DLD1 (cell line): ENCODE measurements around the gene RNF26.
"Not testable (repeated sequence)": the region's sequence is repeated elsewhere in the genome, so short reads cannot be mapped to it uniquely, and the experiment has no call there.

Source experiments
- in situ Hi-C: cut with HindIII; loops from 2 replicates; pipeline ENCODE4 v1.10.0; 2017; ENCODE audit warnings: low sequenced_read_pairs

Gene RNF26

DNA sequence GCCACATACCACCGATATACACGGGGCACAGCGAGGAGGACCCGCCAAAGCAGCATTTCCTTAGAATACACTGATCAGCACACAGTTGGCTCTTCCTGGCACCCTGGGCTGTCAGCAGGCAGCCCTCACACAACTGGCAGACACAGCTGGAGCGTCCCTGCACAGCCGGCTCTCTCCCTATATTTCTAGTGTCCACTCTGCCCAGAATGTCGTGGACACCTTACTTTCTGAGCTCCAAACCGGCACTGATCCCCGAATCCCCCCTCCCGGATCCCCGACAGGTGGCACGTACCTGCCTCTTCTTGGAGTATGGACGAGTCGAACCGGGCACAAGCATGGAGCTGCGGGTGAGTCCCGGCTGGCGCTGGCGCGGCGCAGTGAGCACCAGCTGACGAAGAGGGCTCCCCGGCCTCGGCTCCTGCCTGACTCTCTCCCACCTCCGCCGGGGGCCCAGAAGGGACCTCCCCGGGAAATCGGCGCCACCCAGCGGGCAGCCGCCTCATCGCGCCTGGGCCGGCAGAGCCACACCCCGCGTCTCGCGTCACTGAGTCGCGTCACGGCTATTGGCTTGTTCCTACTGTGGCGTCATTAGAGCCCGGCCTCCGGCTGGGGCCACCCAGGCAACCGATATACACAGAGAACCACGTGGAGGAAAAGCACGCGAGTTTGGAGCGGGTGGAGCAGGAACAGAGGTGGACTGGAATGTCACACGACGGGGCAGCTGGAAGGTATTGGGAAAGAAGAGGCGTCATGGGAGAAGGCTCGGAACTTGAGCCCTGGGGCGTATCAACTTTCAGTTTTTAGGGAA, 47.1 kb downstream of the RNF26 start, which contains the start of gene USP2:
Gene USP2 (minus strand): TSS at position 510 of the 808 bp plus-strand sequence. CDS start 8,210 bp downstream, outside the sequence.
- in situ Hi-C loops = no loop called here

DNA sequence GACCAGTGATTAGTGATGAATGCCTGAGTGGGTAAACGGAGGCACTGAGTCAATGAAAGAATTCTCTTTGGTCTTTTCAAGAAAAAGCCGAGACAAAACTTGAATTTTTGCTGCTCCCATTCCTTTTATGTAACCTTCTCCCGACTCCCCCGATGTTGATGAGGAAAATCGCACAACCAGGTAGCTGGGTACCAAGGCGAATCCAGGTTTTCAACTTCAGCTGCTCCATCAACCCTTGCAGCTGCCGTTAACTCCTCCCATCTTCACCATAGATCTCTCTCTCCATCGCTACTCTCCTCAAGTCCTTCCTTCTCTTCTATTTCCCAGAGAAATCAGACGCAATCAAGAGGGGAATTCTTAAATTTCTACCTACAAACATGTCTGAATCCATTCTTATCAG, 47.8 kb downstream of the RNF26 start:
- in situ Hi-C loops = no loop called here

DNA sequence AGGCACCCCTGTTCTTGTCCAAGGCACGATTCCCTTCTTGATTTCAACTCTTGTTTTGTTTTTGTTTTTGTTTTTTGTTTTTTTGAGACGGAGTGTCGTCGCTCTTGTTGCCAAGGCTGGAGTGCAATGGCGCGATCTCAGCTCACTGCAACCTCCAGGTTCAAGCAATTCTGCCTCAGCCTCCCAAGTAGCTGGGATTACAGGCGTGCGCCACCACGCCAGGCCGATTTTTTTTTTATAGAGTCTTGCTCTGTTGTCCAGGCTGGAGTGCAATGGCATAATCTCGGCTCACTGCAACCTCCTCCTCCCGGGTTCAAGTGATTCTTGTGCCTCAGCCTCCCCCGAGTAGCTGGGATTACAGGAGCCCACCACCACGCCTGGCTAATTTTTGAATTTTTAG, 48.2 kb downstream of the RNF26 start:
- in situ Hi-C loops = not testable (repeated sequence)

DNA sequence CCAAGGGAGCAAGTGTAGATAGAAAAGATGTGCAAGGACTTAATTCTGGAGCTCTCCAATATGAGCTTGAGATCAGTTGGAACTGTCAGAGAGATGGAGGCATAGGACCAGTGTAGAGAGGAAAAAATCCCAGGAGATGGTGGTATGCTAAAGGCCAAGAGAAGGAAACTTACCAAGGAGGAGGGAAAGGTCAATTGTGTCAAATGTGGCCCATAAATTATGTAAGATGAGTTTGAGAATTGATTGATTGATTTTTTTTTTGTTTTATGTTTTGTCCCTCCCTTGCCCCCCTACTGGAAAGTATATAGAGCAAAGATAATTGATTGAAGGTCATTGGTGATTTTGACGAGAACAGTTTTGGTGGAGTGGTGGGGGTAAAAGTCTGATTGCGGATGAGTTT, 50.0 kb downstream of the RNF26 start:
- in situ Hi-C loops = no loop called here
